Keratinocyte (primary cell): ENCODE measurements around the gene DIO1. TPM values are rescaled to one million over a fixed set of nuclear protein-coding genes. Genes with fewer than 3 reads are reported as not detected.

Source experiments
- DNase-seq: peaks from one replicate; pipeline ENCODE4 v3.0.0-alpha.2; 2011; ENCODE audit warnings: low read depth, missing footprints, low spot score
- FAIRE-seq: peaks from 2 replicates; lab custom pipeline; 2011; peaks lifted over from hg19 to GRCh38; lab: Jason Lieb, UNC
- H2AFZ ChIP-seq: 2 replicates; pipeline ENCODE4 v1.6.0; 2012; ENCODE audit warnings: low read length, control low read depth, inconsistent platforms; ENCODE audit not compliant: control insufficient read depth
- H3K27ac ChIP-seq: 2 replicates; pipeline ENCODE4 v1.5.1; 2011; ENCODE audit warnings: low read length; ENCODE audit not compliant: control insufficient read depth, insufficient read depth
- H3K27me3 ChIP-seq: 3 replicates; pipeline ENCODE4 v1.6.0; 2011; ENCODE audit warnings: low read length; ENCODE audit not compliant: control insufficient read depth, insufficient read depth; ENCODE audit errors: extremely low read depth
- H3K36me3 ChIP-seq, 2 experiments: 2 replicates in 1 of 2; 3 replicates in 1 of 2; pipeline ENCODE4 v1.5.1; 2011; ENCODE audit warnings: low read length in 2 of 2, mild to moderate bottlenecking in 1 of 2; ENCODE audit not compliant: control insufficient read depth in 2 of 2, insufficient read depth in 2 of 2; ENCODE audit errors: extremely low read depth in 1 of 2
- H3K4me1 ChIP-seq: 3 replicates; pipeline ENCODE4 v1.5.1; 2011; ENCODE audit warnings: low read length; ENCODE audit not compliant: control insufficient read depth, insufficient read depth; ENCODE audit errors: extremely low read depth
- H3K4me2 ChIP-seq: 3 replicates; pipeline ENCODE4 v1.6.0; 2011; ENCODE audit warnings: low read depth, low read length; ENCODE audit not compliant: control insufficient read depth, insufficient read depth; ENCODE audit errors: extremely low read depth
- H3K4me3 ChIP-seq, 3 experiments: fragments of 200-600 bp in 1 of 3; sonication (generic) in 1 of 3; 2 replicates in 2 of 3; 3 replicates in 1 of 3; pipeline ENCODE4 v1.5.1; 2011 to 2016; ENCODE audit warnings: low read length in 3 of 3, mild to moderate bottlenecking in 3 of 3, control low read depth in 2 of 3, inconsistent platforms in 1 of 3, low read depth in 1 of 3, mixed read lengths in 1 of 3, mixed run types in 1 of 3, moderate library complexity in 1 of 3; ENCODE audit not compliant: control insufficient read depth in 2 of 3, insufficient read depth in 2 of 3; ENCODE audit errors: extremely low read depth in 1 of 3
- H3K79me2 ChIP-seq: 2 replicates; pipeline ENCODE4 v1.6.0; 2012; ENCODE audit warnings: low read length; ENCODE audit not compliant: control insufficient read depth, insufficient read depth
- H3K9ac ChIP-seq: 3 replicates; pipeline ENCODE4 v1.6.0; 2011; ENCODE audit warnings: low read length; ENCODE audit not compliant: control insufficient read depth, insufficient read depth; ENCODE audit errors: extremely low read depth
- H3K9me1 ChIP-seq: 3 replicates; pipeline ENCODE4 v1.6.0; 2011; ENCODE audit warnings: low read length; ENCODE audit not compliant: control insufficient read depth, insufficient read depth; ENCODE audit errors: extremely low read depth
- H3K9me3 ChIP-seq: 2 replicates; pipeline ENCODE4 v1.5.1; 2012; ENCODE audit warnings: low read depth, low read length; ENCODE audit not compliant: control insufficient read depth
- H4K20me1 ChIP-seq: 3 replicates; pipeline ENCODE4 v1.6.0; 2011; ENCODE audit warnings: low read length; ENCODE audit not compliant: control insufficient read depth, insufficient read depth; ENCODE audit errors: extremely low read depth
- EZH2 ChIP-seq: IDR thresholded peaks from one replicate; pipeline ENCODE4 v1.6.1; 2012; ENCODE audit warnings: inconsistent platforms, mild to moderate bottlenecking, low read length, moderate library complexity
- dilution Hi-C: fragments of 300-500 bp; cut with MboI; formaldehyde crosslinking; loops from one replicate; pipeline ENCODE4 v1.7.0; 2020; ENCODE audit warnings: low sequenced_read_pairs; ENCODE audit not compliant: extremely low pct_ligation_motif_present
- polyA plus RNA-seq, 5 experiments: library from polyadenylated mRNA; depleted of rRNA in 3 of 5; stranded (reverse) in 3 of 5; stranded (forward) in 1 of 5; unstranded in 1 of 5; fragments of >200 nt; gene quantifications; 1 replicate in 1 of 5; 2 replicates in 3 of 5; 3 replicates in 1 of 5; pipeline versions ENCODE4 v1.2.1 to v1.2.3, GENCODE V29; 2011 to 2012; ENCODE audit warnings: missing spikeins in 2 of 5, low read depth in 1 of 5, low replicate concordance in 1 of 5
- TF ChIP-seq, protein P1 (sequence below), 3 experiments: IDR thresholded peaks in 1 of 3; conservative IDR thresholded peaks in 1 of 3; optimal IDR thresholded peaks in 1 of 3; 2 replicates in 2 of 3; 3 replicates in 1 of 3; pipeline versions ENCODE3 to v1.5.1; 2011; ENCODE audit warnings: low read length in 3 of 3, mild to moderate bottlenecking in 3 of 3, moderate library complexity in 2 of 3, control low read depth in 1 of 3, inconsistent platforms in 1 of 3; ENCODE audit not compliant: insufficient read depth in 2 of 3; ENCODE audit errors: extremely low read depth in 1 of 3

DIO1 gene
- polyA plus RNA-seq, 1 donor (not counting 4 experiments of a cell fraction or from before 2014, with no cell fraction given), result not detected

DNA sequence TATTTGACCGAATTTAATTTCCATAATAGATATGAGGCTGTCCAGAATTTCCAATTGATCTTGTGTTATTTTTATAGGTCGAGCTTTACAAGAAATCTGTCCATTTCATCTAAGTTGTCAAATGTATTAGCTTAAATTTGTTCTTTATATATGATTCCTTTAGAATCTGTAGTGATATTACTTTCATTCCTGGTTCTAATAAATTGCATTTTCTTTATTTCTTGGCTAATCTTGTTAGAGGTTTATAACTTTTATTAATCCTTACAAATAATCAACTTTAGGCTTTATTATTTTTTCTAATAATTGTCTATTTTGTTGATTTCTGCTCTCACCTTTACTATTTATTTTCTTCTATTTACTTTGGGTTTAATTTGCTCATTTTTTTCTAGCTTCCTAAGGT lies 37.5 kb downstream of the DIO1 start:
- Histone ChIP-seq H3K9ac (no peak overlapping the region), H3K27ac (no peak overlapping the region), H2AFZ (no peak overlapping the region), H3K4me2 (no peak overlapping the region), H3K4me1 (no peaks in the 10 kb centered on the region), H3K36me3 (peaks cover 6 to 10% of the 10 kb centered on the region in 2 experiments), H3K9me1 (no peaks in the 10 kb centered on the region), H3K4me3 (no peak overlapping the region), H4K20me1 (no peaks in the 10 kb centered on the region), H3K79me2 (no peaks in the 10 kb centered on the region), H3K27me3 (no peaks in the 10 kb centered on the region), H3K9me3 (peaks cover 5% of the 10 kb centered on the region)
- dilution Hi-C loops, result no loop called here
- FAIRE-seq, result no peak
- no peak for DNase-seq
- TF ChIP-seq, protein P1, sequence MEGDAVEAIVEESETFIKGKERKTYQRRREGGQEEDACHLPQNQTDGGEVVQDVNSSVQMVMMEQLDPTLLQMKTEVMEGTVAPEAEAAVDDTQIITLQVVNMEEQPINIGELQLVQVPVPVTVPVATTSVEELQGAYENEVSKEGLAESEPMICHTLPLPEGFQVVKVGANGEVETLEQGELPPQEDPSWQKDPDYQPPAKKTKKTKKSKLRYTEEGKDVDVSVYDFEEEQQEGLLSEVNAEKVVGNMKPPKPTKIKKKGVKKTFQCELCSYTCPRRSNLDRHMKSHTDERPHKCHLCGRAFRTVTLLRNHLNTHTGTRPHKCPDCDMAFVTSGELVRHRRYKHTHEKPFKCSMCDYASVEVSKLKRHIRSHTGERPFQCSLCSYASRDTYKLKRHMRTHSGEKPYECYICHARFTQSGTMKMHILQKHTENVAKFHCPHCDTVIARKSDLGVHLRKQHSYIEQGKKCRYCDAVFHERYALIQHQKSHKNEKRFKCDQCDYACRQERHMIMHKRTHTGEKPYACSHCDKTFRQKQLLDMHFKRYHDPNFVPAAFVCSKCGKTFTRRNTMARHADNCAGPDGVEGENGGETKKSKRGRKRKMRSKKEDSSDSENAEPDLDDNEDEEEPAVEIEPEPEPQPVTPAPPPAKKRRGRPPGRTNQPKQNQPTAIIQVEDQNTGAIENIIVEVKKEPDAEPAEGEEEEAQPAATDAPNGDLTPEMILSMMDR (optimal IDR thresholded peaks at IDR 0.05 in 1 of 3, IDR thresholded peaks at IDR 0.05 in 1 of 3, conservative IDR thresholded peaks at IDR 0.05 in 1 of 3; ENCODE audit: extremely low read depth in 1 of 3, insufficient read depth in 2 of 3, low read length in 3 of 3), result no peak
- TF ChIP-seq EZH2, result no peak

DNA sequence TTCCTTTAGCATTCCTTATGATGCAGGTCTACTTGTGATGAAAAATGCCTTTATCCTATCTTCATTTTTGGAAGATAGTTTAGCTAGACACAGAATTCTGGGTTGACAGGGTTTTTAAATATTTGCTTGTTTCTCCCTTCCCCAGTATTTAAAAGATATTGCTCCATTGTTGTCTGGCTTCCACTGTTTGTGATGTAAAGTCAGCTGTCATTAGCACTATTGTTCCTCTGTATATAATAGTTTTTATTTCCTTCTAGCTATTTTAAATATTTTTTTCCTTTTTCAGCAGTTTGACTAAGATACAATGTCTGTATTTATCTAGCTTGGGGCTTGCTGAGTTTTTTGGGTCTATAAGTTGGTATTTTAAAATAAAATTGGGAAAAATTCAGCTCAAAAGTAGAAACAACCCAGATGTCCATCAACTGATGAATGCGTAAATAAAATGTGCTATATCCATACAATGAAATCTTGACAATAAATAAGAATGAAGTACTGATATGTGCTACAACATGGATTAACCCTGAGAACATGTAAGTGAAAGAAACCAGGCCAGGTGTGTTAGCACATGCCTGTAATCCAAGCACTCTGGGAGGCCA lies 40.3 kb downstream of the DIO1 start:
- H3K4me1 ChIP-seq, result no peaks in the 10 kb centered on the region
- no peaks in the 10 kb centered on the region for H4K20me1 ChIP-seq
- no peaks in the 10 kb centered on the region for H3K9me1 ChIP-seq
- no peak overlapping the region for H3K4me2 ChIP-seq
- no peak overlapping the region for H3K4me3 ChIP-seq
- dilution Hi-C loops, result no loop called here
- no peaks in the 10 kb centered on the region for H3K79me2 ChIP-seq
- H2AFZ ChIP-seq, result no peak overlapping the region
- no peak overlapping the region for H3K9ac ChIP-seq
- DNase-seq (no peak), FAIRE-seq (no peak)
- no peaks in the 10 kb centered on the region for H3K27me3 ChIP-seq
- peaks cover 5% of the 10 kb centered on the region for H3K9me3 ChIP-seq
- H3K27ac ChIP-seq, result no peak overlapping the region
- peaks cover 2 to 6% of the 10 kb centered on the region in 2 experiments for H3K36me3 ChIP-seq
- TF ChIP-seq EZH2, result no peak
- TF ChIP-seq, protein P1 (optimal IDR thresholded peaks at IDR 0.05 in 1 of 3, IDR thresholded peaks at IDR 0.05 in 1 of 3, conservative IDR thresholded peaks at IDR 0.05 in 1 of 3; ENCODE audit: extremely low read depth in 1 of 3, insufficient read depth in 2 of 3, low read length in 3 of 3), result no peak
